Prostate gland (tissue), 2 donors: Measurements from ENCODE around the gene ABCC6.
"Not testable (repeated sequence)": the region's sequence is repeated elsewhere in the genome, so short reads cannot be mapped to it uniquely, and the experiment has no call there.

Experiments used
- POLR2A ChIP-seq: fragments of 450-650 bp; IDR thresholded peaks from one replicate; pipeline ENCODE4 v1.6.1; 2016; ENCODE audit warnings: antibody characterized with exemption, mild to moderate bottlenecking
- POLR2AphosphoS5 ChIP-seq: sonication (generic); formaldehyde crosslinking; IDR thresholded peaks from one replicate; pipeline ENCODE4 v1.6.1; 2017; ENCODE audit warnings: antibody characterized with exemption
- TF ChIP-seq, protein P1 (sequence below), 4 experiments: fragments of 200-600 bp in 2 of 4; fragments of 450-650 bp in 2 of 4; sonication (generic) in 2 of 4; IDR thresholded peaks; 1 replicate in 3 of 4; 2 replicates in 1 of 4; pipeline ENCODE4 v1.5.1; 2016 to 2019; ENCODE audit warnings: antibody characterized with exemption in 4 of 4, mild to moderate bottlenecking in 2 of 4, moderate library complexity in 2 of 4

DNA sequence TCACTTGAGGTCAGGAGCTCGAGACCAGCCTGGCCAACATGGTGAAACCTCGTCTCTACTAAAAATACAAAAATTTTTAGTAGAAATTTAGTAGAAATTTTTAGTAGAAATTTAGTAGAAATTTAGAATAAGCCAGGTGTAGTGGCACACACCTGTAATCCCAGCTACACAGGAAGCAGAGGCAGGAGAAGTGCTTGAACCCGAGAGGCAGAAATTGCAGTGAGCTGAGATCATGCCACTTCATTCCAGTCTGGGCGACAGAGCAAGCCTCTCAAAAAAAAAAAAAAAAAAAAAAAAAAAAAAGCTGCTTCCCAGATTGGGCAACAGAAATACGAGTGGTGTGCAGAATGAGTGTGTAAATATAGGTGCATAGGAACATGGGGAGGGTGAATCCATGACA, 4.5 kb downstream of the ABCC6 start:
- TF ChIP-seq, protein P1, sequence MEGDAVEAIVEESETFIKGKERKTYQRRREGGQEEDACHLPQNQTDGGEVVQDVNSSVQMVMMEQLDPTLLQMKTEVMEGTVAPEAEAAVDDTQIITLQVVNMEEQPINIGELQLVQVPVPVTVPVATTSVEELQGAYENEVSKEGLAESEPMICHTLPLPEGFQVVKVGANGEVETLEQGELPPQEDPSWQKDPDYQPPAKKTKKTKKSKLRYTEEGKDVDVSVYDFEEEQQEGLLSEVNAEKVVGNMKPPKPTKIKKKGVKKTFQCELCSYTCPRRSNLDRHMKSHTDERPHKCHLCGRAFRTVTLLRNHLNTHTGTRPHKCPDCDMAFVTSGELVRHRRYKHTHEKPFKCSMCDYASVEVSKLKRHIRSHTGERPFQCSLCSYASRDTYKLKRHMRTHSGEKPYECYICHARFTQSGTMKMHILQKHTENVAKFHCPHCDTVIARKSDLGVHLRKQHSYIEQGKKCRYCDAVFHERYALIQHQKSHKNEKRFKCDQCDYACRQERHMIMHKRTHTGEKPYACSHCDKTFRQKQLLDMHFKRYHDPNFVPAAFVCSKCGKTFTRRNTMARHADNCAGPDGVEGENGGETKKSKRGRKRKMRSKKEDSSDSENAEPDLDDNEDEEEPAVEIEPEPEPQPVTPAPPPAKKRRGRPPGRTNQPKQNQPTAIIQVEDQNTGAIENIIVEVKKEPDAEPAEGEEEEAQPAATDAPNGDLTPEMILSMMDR (IDR thresholded peaks at IDR 0.05), result not testable (repeated sequence)
- TF ChIP-seq POLR2A, POLR2AphosphoS5: not testable (repeated sequence)
